Left hindlimb (tissue), 1 donor: Measurements from ENCODE around the gene ECHDC3.
"Not testable (repeated sequence)": the region's sequence is repeated elsewhere in the genome, so short reads cannot be mapped to it uniquely, and the experiment has no call there.

ENCODE experiments used
- DNase-seq: peaks from one replicate; pipeline ENCODE4 v3.0.0-alpha.2; 2018

ECHDC3 gene, protein sequence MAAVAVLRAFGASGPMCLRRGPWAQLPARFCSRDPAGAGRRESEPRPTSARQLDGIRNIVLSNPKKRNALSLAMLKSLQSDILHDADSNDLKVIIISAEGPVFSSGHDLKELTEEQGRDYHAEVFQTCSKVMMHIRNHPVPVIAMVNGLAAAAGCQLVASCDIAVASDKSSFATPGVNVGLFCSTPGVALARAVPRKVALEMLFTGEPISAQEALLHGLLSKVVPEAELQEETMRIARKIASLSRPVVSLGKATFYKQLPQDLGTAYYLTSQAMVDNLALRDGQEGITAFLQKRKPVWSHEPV

DNA sequence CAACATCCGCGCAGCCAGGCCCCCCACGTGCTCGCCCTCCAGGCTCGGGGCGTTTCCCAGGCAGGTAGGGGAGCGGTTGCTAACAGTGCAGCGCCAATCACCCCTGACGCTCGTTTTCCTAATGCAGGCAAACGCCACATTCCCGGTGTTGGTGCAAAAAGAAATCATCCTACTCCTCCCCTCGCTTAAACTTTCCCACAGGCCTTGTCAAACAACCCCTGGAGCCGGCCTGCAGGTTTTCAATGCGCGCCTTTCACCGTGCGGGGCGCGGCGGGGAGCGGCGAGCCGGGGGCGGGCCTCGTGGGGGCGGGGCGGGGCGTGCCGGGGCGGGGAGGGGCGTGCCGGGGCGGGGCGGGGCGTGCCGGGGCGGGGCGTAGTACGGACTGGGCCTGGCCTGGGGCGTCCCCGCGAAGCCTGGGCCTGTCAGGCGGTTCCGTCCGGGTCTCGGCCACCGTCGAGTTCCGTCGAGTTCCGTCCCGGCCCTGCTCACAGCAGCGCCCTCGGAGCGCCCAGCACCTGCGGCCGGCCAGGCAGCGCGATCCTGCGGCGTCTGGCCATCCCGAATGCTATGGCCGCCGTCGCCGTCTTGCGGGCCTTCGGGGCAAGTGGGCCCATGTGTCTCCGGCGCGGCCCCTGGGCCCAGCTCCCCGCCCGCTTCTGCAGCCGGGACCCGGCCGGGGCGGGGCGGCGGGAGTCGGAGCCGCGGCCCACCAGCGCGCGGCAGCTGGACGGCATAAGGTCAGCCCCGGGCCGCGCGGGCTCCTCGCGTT lies at the start of gene ECHDC3:
Gene ECHDC3, plus strand, starts transcription at position 374 of the 770 bp plus-strand sequence. Its CDS starts 195 bp downstream, at position 569.
- DNase-seq = no peak

DNA sequence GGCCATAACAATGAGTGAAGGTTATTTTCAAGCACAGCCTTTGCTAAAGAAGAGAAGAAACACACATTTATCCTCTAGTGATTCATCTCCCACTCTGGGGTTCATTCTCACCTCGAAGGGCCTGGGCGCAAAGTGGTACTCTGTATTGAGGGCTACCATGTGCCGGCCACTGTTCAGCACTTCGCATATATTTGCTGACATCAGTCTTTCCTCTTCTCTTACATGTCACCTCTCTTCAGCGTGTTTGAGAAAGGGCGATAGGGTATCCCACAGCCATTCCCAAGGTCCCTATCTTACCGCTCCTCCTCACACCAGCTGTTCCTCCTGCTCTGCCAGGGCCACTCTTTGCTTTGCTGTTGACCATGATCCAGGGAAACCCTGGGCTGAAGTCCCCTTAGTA lies 48.8 kb upstream of the ECHDC3 start:
- no peak for DNase-seq

DNA sequence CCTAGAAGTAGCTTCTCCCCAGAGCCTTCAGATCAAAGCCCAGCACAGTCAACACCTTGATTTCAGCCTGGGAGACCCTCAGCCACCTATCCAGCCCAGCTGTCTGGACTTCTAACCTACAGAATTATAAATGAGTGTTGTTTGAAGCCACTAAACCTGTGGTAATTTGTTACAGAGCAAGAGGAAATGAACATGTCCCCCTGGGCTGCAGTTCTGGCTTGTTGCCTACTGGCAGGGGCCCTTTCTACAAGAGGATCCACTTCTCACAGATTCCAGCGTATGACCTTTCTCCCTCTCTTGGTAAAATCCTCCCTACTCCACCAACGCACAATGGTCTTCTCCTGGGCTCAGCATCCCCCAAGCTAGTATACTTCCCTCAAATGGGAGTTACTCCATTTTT lies 46.4 kb upstream of the ECHDC3 start:
- no peak for DNase-seq

DNA sequence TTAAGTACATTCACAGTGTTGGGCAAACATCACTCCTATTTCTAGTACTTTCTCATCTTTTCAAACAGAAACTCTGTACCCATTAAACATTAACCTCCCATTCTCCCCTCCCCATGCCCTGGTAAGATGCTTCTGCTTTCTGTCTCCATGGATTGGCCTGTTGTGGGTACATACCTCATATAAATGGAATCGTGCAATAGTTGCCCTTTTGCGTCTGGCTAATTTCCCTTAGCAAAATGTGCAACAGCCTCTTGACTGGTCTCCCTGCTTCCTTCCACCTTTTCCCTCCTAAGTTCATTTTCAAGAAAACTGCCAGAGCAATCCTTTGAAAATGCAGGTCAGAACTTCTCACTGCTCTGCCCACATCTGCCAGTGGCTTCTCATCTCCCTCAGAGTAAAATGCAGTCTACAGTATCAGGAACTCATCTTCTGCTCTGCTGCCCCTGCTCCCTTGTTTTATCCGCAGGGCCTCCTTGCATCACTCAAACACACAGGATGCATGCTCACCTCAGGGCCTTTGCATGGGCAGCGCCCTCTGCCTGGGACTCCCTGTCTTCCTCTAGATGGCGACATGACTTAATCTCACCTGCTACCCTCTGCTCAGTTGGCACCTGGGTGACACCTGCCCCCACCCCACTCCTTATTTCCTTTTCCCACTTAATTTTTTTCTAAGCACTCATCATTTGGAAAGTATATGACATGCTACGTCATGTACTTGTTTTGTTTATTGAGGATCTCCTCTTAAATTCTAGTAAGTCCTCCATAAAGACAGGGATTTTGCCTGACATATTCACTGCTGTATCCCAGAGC lies 44.3 kb upstream of the ECHDC3 start:
- no peak for DNase-seq

DNA sequence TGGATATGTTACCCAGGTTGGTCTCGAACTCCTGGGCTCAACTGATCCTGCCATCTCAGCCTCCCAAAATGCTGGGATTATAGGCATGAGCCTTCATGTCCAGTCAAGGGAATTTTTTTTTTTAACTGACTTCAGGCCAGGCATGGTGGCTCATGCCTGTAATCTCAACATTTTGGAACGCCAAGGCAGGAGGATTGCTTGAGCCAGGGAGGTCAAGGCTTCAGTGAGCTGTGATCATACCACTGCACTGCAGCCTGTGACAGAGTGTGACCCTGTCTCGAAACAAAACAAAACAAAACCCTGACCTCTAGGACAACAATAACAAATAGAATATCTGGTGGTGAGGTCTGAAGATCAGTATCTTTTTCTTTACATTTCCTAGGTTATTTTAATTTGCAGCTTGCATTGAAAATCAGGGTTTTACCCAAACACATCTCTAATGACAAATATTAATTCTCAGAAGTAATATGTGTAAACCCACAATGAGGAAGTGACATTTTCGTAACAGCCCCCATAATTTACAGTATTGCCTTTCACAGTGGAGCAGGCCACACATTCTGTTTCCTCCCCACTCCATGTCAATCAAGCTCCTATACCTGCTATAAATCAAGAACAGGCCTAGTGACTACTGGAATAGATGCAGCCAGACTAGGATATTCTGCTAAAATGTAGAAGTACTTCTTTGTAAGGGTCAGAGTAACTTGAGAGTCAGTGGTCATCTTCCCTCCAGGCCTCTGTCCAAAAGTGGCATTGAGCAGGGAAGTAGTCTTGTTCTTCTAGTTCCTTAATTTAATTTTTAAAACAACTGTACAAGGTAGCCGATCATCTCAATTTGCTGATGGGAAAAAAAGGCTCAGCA lies 43.3 kb upstream of the ECHDC3 start:
- no peak for DNase-seq

DNA sequence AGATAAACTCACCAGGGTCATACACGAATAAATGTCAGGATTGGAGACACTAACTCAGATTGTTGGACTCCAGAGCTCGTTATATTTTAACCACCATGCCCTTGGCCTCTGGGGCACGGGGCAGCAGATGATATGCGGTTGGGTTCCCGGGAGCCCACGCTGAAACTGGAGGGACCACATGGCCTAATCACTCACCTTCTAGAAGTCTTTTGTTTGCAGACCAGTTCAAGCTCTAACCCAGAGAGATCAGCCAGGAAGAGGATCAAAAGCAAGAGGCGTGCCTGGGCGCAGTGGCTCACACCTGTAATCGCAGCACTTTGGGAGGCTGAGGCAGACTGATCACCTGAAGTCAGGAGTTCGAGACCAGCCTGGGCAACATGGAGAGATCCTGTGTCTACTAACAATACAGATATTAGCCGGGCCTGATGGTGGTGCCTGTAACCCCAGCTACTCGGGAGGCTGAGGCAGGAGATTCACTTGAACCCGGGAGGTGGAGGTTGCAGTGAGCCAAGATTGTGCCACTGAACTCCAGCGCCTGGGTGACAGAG lies 42.6 kb upstream of the ECHDC3 start:
- DNase-seq = no peak

DNA sequence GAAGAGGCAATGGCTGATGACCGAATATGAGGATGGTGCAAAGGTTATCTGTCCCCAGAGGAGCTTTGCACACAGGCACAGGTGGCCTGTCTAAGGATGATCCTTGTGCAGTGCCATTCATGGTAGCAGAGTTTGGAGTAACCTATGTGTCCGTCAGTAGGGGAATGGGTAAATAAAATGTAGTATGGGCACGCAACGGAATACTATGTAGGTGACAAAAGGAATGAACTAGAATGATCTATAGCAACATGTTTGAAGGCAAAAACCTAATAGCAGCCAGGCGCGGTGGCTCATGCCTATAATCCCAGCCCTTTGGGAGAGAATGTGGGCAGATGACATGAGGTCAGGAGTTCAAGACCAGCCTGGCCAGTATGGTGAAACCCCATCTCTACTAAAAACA lies 41.6 kb upstream of the ECHDC3 start:
- no peak for DNase-seq

DNA sequence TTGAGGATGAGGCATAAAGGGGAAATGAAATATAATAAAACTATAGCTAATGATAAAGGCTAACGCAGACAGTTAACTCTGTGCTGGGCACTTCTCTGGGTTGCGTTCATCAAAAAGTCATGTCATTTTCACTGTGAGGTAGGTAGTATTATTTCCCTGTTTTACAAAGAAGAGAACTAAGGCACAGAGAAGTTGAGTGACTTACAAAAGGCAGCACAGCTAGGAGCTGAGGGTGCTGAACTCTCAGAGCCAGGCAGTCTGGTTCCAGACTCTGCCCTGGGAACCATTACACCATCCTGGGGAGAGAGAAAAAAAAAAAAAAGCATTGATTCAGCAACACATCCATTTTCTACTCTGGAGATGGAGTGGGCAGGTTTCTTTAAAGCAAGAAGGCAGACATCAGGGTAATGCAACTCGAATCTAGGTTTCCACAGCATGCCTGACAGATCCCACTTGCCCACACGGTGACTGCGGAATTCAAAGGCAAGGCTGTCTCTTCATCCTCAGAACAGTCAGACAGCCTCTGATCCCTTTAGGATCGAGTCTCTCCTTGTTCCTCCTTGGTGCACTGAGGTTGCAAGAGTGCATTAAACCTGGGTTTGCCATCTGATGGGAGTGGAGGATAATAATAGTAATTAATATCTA lies 40.6 kb upstream of the ECHDC3 start:
- no peak for DNase-seq

DNA sequence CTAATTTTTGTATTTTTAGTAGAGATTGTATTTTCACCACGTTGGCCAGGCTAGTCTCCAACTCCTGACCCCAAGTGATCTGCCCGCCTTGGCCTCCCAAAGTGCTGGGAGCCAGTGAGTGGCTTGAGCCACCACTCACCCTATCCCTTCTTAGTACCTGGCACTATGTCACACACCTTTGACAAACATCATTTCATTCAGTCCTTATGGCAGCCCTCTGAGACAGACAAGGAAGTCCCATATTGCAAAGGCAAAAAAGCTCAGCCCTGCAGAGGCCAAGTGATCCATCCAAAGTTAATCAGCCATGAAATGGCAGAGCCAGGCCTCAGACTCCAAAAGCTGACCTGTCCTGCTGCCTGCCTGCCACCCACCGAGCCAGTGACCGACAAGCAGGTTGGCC lies 39.9 kb upstream of the ECHDC3 start:
- no peak for DNase-seq

DNA sequence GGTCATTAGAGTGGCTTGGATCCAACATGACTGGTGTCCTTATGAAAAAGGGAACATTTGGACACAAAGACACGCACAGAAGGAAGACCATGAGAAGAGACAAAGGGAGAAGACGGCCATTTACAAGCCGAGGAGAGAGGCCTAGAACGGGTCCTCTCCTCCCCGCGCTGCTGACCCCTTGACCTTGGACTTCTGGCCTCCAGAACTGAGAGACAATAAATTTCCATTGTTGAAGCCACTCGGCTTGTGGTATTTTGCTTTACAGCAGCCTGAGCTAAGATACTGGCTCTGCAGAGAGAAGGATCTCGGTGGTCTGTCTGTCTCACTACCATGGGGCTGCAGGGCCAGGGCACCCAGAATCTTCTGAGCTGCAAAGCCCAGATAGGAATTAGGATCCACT lies 38.1 kb upstream of the ECHDC3 start:
- DNase-seq = no peak

DNA sequence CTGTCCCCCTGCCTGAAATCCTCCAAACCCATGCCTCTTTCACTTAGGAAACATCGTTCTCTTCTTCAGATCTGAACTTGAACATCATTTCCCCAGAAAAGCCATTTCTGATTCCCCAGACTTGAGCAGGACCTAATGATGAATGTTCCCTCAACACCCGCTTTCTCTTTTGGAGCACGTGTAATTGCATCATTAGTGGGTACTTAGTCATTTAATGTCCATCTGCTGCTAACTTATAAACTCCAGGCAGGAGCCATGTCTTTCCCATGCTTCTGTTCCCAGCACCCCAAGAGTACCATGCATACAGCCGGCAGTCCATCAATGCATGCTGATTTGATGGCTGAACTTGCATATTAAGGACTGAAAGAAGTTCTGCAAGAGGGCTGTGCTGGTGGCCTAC lies 36.5 kb upstream of the ECHDC3 start:
- no peak for DNase-seq

DNA sequence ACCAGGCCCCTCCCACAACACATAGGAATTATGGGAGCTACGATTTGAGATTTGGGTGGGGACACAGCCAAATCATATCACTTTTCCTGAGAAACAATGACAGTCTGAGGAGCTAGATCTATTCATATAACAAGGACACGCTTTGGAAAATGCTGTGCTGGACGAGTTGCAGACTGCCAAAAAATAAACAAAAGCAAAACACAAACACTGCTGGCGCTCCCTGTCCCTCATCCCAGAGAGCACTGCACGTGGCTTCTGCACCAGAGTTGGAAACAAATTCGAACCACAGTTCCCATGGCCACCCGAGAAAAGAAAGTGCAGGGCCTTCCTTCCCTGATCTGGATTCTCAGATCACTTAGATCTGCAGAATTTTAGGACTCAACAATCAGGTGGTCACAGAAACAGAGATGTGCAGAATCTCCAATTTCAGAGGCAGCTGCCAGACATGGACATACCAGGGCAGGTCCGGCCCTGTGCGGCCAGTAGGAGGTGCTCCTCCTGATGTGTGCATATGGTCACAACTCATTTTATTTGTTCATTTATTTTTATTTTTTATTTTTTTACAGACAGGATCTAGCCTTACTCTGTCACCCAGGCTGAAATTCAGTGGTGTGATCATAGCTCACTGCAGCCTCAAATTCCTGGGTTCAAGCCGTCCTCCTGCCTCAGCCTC lies 35.2 kb upstream of the ECHDC3 start:
- no peak for DNase-seq

DNA sequence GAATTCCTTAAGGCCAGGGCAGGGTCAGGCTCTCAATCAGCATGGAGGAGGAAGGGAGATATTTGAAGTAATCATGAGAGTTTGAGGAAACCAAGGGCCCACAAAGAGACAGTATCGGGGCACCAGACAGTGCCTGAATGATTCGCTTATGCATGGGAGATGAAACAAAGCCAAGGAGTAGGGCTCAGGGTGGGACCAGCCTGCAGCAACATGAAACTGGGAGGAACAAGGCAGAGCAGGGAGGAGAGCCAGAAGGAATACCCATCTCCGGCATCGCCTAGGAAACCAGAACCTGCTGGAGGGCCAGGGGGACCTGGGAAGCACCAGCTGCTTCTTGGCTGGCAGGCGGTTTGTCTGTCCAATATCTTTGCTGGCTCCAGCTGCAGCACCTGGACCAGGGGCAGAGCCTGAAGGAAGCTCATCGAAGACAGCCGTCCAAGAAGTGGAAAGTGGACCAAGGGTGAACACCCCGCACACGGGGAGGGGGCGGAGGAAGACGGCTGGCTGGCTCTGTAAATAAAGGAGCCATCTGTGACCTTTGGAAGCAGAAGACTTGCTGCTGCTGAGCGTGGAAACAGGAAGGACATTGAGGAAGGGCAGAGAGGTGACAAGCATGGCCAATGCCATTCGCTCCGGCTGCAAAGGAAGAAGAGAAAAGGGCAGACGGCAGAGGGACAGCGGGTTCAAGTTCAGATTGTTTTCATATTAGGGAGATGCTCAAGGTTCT lies 34.4 kb upstream of the ECHDC3 start:
- DNase-seq = no peak

DNA sequence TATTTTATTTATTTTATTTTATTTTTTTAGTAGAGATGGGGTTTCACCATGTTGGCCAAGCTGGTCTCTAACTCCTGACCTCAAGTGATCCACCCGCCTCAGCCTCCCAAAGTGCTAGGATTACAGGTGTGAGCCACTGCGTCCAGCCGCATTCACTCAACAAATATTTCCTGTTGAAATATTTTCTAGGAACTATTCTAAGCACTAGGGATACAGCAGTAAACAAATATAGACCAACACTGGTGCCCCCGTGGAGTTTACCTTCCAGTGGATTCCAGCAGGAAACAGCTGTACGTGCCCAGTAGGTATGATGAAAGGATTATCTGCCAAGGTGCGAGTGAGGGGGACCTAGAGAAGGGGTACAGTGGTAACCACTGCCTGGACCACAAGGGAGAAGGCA lies 33.4 kb upstream of the ECHDC3 start:
- not testable (repeated sequence) for DNase-seq

DNA sequence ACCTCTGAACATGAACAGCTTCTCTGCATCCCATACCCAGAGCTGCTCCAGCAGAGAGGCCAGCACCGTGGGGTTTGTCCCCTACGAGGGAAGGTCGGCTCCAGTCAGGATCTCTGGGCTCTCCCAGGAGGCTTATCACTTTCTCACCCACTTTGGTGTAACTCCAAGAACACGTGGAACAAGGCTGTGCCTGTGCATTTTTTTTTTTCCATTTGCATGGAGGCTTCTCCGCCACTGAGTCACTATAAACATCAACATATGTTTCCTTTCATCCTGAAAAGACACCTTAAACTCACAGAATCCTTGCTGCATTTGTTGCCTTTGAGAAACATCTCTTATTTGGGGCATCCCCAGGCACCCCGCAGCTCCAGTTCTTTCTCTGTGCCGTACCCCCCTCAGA lies 29.4 kb upstream of the ECHDC3 start:
- DNase-seq = no peak

DNA sequence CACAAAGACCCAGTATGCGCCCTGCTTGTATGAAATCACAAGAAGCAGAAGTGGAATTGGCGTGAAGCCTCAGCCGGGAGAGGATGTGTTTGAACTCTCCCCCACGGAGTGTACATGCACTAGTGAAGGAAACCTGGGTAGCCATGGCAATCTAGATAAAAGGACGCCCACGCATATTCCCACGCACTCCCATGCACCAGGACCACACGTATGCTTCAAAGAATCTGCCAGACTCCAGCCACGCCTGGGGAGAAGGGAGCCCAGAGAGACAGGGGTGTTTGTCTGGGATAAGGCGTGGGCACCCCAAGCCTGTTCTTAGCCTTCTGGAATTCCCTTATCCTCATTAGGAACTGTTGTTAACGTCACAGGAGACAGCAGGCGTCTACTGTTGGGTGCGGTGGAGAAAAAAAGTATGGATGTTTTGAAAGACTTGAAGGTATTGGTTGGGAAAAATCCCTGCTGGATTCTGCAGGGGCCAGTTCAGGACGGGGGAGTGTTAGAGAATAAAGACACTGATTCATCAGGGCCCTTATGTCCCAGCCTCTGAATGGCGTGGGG lies 28.9 kb upstream of the ECHDC3 start:
- no peak for DNase-seq

DNA sequence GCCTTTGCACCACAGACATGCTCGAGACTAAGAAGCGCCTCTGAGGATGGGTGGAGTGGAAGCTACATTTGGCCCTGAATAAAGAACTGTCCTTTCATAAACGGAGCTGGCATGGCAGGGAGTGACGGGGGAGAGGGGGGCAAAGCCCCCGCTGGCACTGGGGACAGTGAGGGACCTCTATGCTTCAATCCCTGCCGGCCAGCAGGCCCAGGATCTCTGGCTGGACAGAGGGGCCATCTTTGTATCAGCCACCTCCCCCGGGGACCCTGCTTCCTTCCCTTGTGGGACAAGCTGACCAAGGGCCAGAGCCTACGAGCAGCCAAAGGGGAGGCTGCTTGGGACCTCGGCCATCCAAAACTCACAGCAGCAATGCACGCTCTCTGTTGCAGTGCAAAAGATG lies 28.2 kb upstream of the ECHDC3 start:
- no peak for DNase-seq

DNA sequence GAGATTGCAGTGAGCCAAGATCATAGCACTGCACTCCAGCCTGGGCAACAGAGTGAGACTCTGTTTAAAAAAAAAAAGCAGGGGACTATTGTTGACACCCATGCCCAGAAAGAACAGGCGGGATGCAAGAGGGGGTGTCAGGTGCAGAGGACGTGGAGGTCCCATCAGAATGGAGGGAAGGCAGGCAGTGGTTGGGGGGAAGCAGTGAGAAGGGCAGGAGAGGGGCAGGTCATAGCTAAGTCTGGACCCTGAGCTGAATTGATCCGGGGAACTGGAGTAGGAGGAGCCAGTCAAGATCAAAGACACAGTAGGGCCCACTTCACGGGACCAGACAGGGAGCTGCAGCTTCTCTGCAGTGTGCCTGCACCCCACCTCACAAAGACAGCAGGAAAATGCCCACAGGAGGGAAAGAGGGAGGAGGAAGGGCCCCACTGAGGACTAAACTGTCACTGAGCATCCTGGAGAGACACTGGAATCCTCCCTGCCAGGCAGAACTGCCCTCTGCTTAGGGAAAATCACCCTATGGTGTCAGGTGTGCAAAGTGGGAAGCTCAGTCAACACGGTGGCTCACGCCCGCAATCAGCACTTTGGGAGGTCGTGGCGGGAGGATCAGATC lies 27.3 kb upstream of the ECHDC3 start:
- no peak for DNase-seq

DNA sequence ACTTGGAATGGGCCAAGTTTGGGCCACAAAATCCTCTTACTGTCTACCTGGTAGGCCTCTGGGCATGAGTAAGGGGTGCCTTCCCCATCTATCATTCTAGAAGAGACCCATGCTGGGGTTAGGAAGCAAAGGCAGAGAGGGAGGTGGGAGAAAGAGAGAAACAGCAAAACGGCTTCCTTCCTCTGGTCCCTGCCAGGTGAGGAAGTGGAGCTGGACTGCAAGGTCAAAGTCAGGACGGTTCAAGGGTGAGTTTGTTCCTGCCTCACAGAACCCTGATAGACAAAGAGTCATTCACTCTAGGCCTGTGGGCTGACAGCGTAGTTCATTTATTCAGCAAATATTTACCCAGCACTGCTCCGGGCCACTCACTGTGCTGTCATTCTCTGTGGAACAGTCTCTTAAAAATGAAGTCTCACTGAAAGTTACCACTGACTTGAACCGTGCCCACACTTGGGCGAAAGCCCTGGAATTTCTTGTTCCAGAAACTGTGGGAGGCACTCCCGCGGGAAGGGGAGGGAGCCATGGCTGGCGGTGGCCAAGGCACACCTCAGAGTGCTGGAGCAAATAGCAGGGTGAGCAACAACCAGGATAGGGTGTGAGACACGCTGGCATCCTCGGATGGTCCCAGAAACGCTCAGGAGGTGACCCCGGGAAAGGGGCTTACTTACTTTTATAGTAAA lies 26.2 kb upstream of the ECHDC3 start:
- peak; percentile 54 for DNase-seq
